Stimulated activated memory B cell treated with anti-CD40 and anti-IgM and Interleukin-4, amounts not matched to agents 10 μg/mL and 1 μg/mL and 100 μg/mL, for 72 hours (primary cell): Measurements from ENCODE around the gene AURKAIP1.
"Not testable (repeated sequence)": the region's sequence is repeated elsewhere in the genome, so short reads cannot be mapped to it uniquely, and the experiment has no call there.

Source experiments
- ATAC-seq: fragments of 150-1000 bp; cut with Tn5 transposase; 2 replicates; pipeline ENCODE4 v1.10.0; 2021
- H3K27ac Mint-ChIP-seq: one replicate; pipeline ENCODE4 v1.8.0; 2022; ENCODE audit warnings: mild to moderate bottlenecking, mixed read lengths
- H3K27me3 Mint-ChIP-seq: one replicate; pipeline ENCODE4 v1.8.0; 2022; ENCODE audit warnings: mixed read lengths
- H3K36me3 Mint-ChIP-seq: one replicate; pipeline ENCODE4 v1.8.0; 2022; ENCODE audit warnings: mixed read lengths
- H3K4me1 Mint-ChIP-seq: one replicate; pipeline ENCODE4 v1.8.0; 2022; ENCODE audit warnings: mixed read lengths
- H3K4me3 Mint-ChIP-seq: one replicate; pipeline ENCODE4 v1.8.0; 2022; ENCODE audit warnings: mild to moderate bottlenecking, moderate library complexity, mixed read lengths
- H3K9me3 Mint-ChIP-seq: one replicate; pipeline ENCODE4 v1.8.0; 2022; ENCODE audit warnings: mixed read lengths

Gene AURKAIP1

GRCh38 chr1:1377540-1378205 is 2.7 kb upstream of the AURKAIP1 start:
- H3K4me3 Mint-ChIP-seq: no peak overlapping the region
- H3K27ac Mint-ChIP-seq: no peak overlapping the region
- peaks cover 17% of the 10 kb centered on the region for H3K36me3 Mint-ChIP-seq
- no peak for ATAC-seq
- H3K27me3 Mint-ChIP-seq: no peaks in the 10 kb centered on the region
- peaks cover 33% of the 10 kb centered on the region for H3K4me1 Mint-ChIP-seq
- H3K9me3 Mint-ChIP-seq: no peaks in the 10 kb centered on the region

DNA sequence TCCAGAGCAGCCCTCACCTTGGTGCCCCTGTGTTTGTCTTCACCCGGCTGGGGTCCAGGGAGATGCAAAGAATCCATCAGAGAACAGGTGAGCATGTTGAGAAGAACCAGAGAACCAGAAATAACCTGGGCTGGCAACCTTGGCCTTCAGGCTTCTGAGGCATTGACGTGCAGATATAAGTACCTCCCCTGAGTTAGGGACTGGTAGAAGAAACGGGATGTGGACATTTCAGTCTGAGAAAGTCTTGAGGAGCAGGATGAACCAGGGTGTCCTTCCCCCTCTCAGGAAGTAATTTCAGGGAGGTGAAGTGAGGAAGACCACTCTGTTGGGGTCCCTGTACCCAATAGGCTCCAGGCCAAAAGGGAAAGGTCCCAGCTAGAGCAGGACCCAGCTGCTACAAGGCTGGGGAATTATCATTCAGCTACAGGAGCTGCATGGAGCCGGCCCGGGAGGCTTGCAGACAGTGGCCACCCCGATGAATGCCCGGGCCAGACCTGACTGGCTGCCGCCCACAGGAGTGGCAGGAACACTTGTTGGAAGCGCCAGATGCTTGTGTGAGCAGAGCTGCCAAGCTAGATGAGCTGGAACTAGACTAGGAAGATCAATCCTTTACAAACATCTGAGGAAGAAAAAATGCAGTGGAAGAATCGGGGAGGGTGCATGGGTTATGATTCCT is 1.7 kb upstream of the AURKAIP1 start:
- Mint-ChIP-seq H3K9me3 (no peaks in the 10 kb centered on the region), H3K27me3 (no peaks in the 10 kb centered on the region), H3K36me3 (peaks cover 8% of the 10 kb centered on the region), H3K4me1 (peaks cover 31% of the 10 kb centered on the region), H3K27ac (peak overlapping the region; percentile 81), H3K4me3 (no peak overlapping the region)
- ATAC-seq: no peak

- H3K27me3 Mint-ChIP-seq: no peaks in the 10 kb centered on the region
- no peaks in the 10 kb centered on the region for H3K9me3 Mint-ChIP-seq
- peak; percentile 1 for ATAC-seq
- peak overlapping the region; percentile 83 for H3K4me3 Mint-ChIP-seq
- H3K36me3 Mint-ChIP-seq: peaks cover 6% of the 10 kb centered on the region
- peak overlapping the region; percentile 81 for H3K27ac Mint-ChIP-seq
- H3K4me1 Mint-ChIP-seq: peaks cover 30% of the 10 kb centered on the region
Observed at GRCh38 chr1:1374589-1374928, 448 bp downstream of the AURKAIP1 start.

- Mint-ChIP-seq H3K9me3 (no peaks in the 10 kb centered on the region), H3K27me3 (no peaks in the 10 kb centered on the region), H3K27ac (peak overlapping the region; percentile 81), H3K4me1 (peaks cover 30% of the 10 kb centered on the region), H3K36me3 (peaks cover 6% of the 10 kb centered on the region), H3K4me3 (peak overlapping the region; percentile 83)
- ATAC-seq: no peak
Observed at GRCh38 chr1:1373815-1374588, 1.0 kb downstream of the AURKAIP1 start.

GRCh38 chr1:1373051-1373814 is 1.8 kb downstream of the AURKAIP1 start:
- Mint-ChIP-seq H3K27ac (no peak overlapping the region), H3K4me3 (peak overlapping the region; percentile 83), H3K9me3 (no peaks in the 10 kb centered on the region), H3K36me3 (peaks cover 6% of the 10 kb centered on the region), H3K27me3 (no peaks in the 10 kb centered on the region), H3K4me1 (peaks cover 30% of the 10 kb centered on the region)
- no peak for ATAC-seq

DNA sequence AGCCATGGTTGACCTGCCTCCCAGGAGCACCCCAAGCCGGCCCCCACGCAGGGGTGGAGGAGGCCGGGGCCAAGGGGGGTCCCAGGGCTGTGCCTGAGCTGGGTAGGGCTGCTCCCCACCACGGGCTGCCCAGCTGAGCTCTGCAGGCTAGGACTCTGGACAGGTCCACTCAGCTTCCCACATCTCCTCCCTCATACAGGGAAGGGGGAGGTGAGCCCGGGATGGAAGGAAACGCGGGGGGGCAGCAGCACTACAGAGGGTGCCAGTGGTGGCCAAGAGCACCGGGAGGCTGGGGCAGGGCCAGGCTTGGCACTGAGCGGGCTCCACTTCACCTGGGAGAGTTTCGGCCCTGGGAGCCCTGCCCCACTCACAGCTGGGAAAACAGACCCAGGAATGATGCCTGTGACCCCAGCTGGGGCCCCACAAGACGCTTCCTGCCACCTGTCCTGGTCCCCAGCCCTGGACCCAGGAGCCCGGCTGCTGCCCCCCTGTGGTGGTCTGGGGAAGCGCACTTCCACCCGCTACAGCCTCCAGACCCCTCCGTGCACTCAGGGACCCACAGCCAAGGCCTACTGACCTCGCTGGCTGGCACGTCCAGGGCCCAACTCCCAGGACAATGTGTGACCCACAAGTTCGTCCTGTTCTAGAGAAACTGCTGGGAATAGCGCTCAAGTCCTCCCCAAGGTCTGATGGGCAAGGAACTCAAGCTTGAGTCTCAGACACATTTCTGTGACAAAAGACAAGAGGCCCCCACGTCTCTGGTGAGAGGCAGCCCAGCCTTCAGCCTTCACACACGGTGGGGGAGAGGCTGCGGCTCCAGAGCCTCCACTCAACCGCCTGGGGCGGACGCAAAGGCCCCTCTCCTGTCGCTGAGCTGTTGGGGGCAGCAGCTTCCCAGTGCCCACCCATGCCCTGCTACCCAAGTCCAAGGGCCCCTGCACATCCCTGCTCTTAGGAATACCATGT is 3.0 kb downstream of the AURKAIP1 start:
- Mint-ChIP-seq H3K36me3 (peaks cover 6% of the 10 kb centered on the region), H3K4me1 (peaks cover 30% of the 10 kb centered on the region), H3K9me3 (no peaks in the 10 kb centered on the region), H3K27me3 (no peaks in the 10 kb centered on the region), H3K4me3 (peak overlapping the region; percentile 41), H3K27ac (no peak overlapping the region)
- peak; percentile 47 for ATAC-seq

DNA sequence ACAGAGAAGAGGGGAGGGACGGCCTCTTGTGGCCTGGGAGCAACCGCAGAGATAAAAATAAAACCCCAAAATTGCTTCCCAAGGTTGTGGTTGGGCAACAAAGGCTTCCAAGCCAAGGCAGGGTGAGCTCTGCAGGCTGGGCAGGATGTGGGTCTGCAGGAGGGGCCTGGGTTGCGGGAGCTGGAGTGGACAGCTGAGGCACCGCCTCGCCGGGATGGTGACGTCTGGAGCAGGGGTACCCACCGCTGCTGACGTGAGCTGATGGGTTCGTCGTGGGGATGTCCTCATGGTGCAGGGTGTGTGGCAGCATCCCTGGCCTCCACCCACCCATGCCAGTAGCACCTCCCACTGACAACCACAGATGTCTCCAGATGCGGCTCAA is 3.7 kb downstream of the AURKAIP1 start:
- H3K27ac Mint-ChIP-seq: no peak overlapping the region
- H3K27me3 Mint-ChIP-seq: no peaks in the 10 kb centered on the region
- peaks cover 6% of the 10 kb centered on the region for H3K36me3 Mint-ChIP-seq
- no peak overlapping the region for H3K4me3 Mint-ChIP-seq
- peaks cover 25% of the 10 kb centered on the region for H3K4me1 Mint-ChIP-seq
- no peaks in the 10 kb centered on the region for H3K9me3 Mint-ChIP-seq
- ATAC-seq: no peak

- no peaks in the 10 kb centered on the region for H3K27me3 Mint-ChIP-seq
- H3K27ac Mint-ChIP-seq: no peak overlapping the region
- H3K4me3 Mint-ChIP-seq: no peak overlapping the region
- H3K9me3 Mint-ChIP-seq: no peaks in the 10 kb centered on the region
- peaks cover 22% of the 10 kb centered on the region for H3K4me1 Mint-ChIP-seq
- no peak for ATAC-seq
- H3K36me3 Mint-ChIP-seq: peaks cover 6% of the 10 kb centered on the region
Observed at GRCh38 chr1:1370771-1371300, 4.2 kb downstream of the AURKAIP1 start.

- ATAC-seq, H3K9me3 Mint-ChIP-seq, H3K27me3 Mint-ChIP-seq, H3K4me3 Mint-ChIP-seq, H3K36me3 Mint-ChIP-seq, H3K27ac Mint-ChIP-seq: not testable (repeated sequence)
- peaks cover 22% of the 10 kb centered on the region for H3K4me1 Mint-ChIP-seq
Observed at GRCh38 chr1:1370094-1370493, 4.9 kb downstream of the AURKAIP1 start.

DNA sequence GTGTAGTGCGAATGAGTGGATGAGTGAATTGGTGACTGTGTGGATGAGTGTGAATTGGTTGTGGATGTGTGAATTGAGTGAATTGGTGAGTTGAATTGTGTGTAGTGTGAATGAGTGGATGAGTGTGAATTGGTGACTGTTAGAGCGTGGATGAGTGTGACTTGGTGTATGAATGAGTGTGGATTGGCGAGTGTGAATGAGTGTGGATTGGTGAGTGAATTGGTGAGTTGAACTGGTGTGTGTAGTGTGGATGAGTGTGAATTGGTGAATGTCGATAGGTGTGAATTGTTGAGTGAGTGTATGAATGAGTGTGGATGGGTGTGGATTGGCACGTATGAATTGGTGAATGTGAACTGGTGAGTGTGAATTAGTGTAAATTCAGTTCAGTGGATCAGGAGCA is 7.7 kb downstream of the AURKAIP1 start:
- H3K27ac Mint-ChIP-seq: no peak overlapping the region
- no peaks in the 10 kb centered on the region for H3K36me3 Mint-ChIP-seq
- no peak overlapping the region for H3K4me3 Mint-ChIP-seq
- no peaks in the 10 kb centered on the region for H3K27me3 Mint-ChIP-seq
- H3K9me3 Mint-ChIP-seq: no peaks in the 10 kb centered on the region
- ATAC-seq: no peak
- H3K4me1 Mint-ChIP-seq: peaks cover 5% of the 10 kb centered on the region

DNA sequence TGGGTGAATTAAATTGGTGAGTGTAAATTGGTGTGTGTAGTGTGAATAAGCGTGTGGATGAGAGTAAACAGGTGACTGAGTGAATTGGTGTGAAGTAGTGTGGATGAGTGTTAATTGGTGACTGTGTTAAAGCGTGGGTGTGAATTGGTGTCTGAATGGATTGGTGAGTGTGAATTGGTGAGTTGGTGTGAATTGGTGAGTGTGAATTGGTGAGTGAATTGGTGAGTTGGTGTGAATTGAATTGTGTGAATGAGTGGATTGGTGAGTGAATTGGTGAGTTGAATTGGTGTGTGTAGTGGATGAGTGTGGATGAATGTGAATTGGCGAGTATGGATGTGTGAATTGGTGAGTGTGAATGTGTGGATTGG is 8.3 kb downstream of the AURKAIP1 start:
- no peaks in the 10 kb centered on the region for H3K9me3 Mint-ChIP-seq

DNA sequence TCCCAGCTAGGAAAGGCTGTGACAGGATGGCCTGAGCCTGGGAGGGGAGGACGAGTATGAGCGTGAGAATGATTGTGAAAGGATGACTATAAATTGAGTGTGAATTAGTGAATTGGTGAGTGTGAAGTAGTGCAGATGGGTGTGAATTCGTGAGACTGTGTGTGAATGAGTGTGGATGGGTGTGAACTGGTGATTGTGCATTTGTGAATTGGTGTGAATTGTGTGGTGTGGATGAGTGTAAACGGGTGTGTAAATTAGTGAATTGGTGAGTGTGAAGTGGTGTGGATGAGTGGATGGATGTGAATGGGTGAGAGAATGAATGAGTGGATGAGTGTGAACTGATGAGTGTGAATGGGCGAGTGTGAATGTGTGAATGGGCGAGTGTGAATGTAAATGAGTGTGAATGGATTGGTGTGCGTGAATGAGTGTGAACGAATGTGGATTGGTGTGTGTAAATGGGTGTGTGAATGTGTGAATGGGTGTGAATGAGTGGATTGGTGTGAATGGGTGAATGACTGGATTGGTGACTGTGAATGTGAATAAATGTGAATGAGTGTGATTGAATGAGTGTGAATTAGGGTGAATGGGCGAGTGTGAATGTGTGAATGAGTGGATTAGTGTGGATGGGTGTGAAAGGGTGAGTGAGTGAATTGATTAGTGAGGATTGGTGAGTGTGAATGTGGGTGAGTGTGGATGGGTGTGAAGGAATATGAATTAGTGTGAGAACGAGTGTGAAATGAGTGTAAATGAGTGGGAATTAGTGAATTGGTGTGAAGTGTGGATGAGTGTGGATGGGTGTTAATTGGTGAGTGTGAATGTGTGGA is 8.9 kb downstream of the AURKAIP1 start:
- peaks cover 3% of the 10 kb centered on the region for H3K27me3 Mint-ChIP-seq
- H3K9me3 Mint-ChIP-seq: no peaks in the 10 kb centered on the region
- H3K36me3 Mint-ChIP-seq: no peaks in the 10 kb centered on the region
- ATAC-seq: no peak
- no peak overlapping the region for H3K27ac Mint-ChIP-seq
- no peaks in the 10 kb centered on the region for H3K4me1 Mint-ChIP-seq
- no peak overlapping the region for H3K4me3 Mint-ChIP-seq

More for the DNA sequence above, 8.3 kb downstream of the AURKAIP1 start:
- Mint-ChIP-seq H3K27ac (no peak overlapping the region), H3K27me3 (no peaks in the 10 kb centered on the region), H3K4me3 (no peak overlapping the region), H3K36me3 (no peaks in the 10 kb centered on the region), H3K4me1 (no peaks in the 10 kb centered on the region)
- no peak for ATAC-seq

DNA sequence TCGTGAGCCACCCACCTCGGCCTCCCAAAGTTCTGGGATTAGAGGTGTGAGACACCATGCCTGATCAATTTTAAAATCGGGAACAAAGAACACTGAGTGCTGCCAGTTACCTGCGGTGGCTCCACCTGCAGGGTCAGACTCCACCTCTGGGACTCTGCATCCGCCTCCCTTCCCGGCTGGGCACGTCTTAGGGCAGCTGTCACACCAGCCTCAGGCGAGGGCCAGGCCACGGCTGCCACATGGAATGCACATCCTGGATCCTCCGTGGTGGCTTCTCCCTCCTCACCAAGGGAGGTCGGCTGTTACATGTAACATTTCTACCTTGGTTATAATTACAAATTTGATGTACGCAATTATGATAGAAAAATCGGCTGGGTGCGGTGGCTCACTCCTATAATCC is 10.7 kb downstream of the AURKAIP1 start:
- H3K27ac Mint-ChIP-seq: no peak overlapping the region
- H3K27me3 Mint-ChIP-seq: peaks cover 17% of the 10 kb centered on the region
- no peak overlapping the region for H3K4me3 Mint-ChIP-seq
- no peak for ATAC-seq
- no peaks in the 10 kb centered on the region for H3K36me3 Mint-ChIP-seq
- no peaks in the 10 kb centered on the region for H3K9me3 Mint-ChIP-seq
- peaks cover 7% of the 10 kb centered on the region for H3K4me1 Mint-ChIP-seq
